ENCODE results near the gene SH3D21.

SH3D21 gene

GRCh38 chr1:36352910-36353878 lies 47.0 kb downstream of the SH3D21 start:
- no peak overlapping the region for H2AFZ ChIP-seq (ENCODE audit: insufficient read depth, low read length, poor library complexity)
- no peak overlapping the region for H3K23ac ChIP-seq (ENCODE audit: low read length)
- H3K9ac ChIP-seq (ENCODE audit: low read length), result no peak overlapping the region
- H4K91ac ChIP-seq (ENCODE audit: low read depth, low read length), result peak overlapping the region; percentile 45
- peaks cover 37 to 39% of the 10 kb centered on the region in 2 experiments for H3K4me1 ChIP-seq (ENCODE audit: control insufficient read depth in 1 of 2, insufficient read depth in 2 of 2, low read length in 2 of 2)
- H3K4me3 ChIP-seq (ENCODE audit: low read depth, low read length), result no peak overlapping the region
- H3K27ac ChIP-seq (ENCODE audit: low read depth, low read length), result peak overlapping the region; percentile 1
- H2AK5ac ChIP-seq (ENCODE audit: low read length), result peak overlapping the region; percentile 11
- peaks cover 3% of the 10 kb centered on the region for H3K9me3 ChIP-seq (ENCODE audit: insufficient read depth, low read depth, low read length)
- H2BK120ac ChIP-seq (ENCODE audit: insufficient read depth, low read length, poor library complexity), result peak overlapping the region; percentile 15
- H3K79me2 ChIP-seq (ENCODE audit: control insufficient read depth, insufficient read depth, low read length, poor library complexity), result no peaks in the 10 kb centered on the region
- peak overlapping the region; percentile 34 for H3K14ac ChIP-seq (ENCODE audit: low read length)
- no CpG with 5 or more reads among the region's 15 CpGs for WGBS (ENCODE audit: extremely low coverage, insufficient coverage, insufficient read length)
- no peak overlapping the region for H3K4me2 ChIP-seq (ENCODE audit: low read length)
- peaks cover 50 to 67% of the 10 kb centered on the region in 2 experiments for H3K36me3 ChIP-seq (ENCODE audit: control insufficient read depth in 1 of 2, insufficient read depth in 2 of 2, low read length in 2 of 2)
- peak overlapping the region; percentile 25 for H4K8ac ChIP-seq (ENCODE audit: low read depth, low read length)
- H3K79me1 ChIP-seq (ENCODE audit: low read length), result peaks cover 20% of the 10 kb centered on the region
- H3K27me3 ChIP-seq (ENCODE audit: insufficient read depth, low read length), result no peaks in the 10 kb centered on the region
- H3K18ac ChIP-seq (ENCODE audit: low read length), result no peak overlapping the region
- peak; percentile 11 to 29 for DNase-seq
- H4K12ac ChIP-seq (ENCODE audit: low read depth, low read length), result peak overlapping the region; percentile 6
- no peak overlapping the region for H3K4ac ChIP-seq (ENCODE audit: low read depth, low read length)
- no peak overlapping the region for H2BK5ac ChIP-seq (ENCODE audit: low read depth, low read length, poor library complexity)
- H2BK12ac ChIP-seq (ENCODE audit: low read length), result peak overlapping the region; percentile 42

- Histone ChIP-seq H3K79me2 (ENCODE audit: control insufficient read depth, insufficient read depth, low read length, poor library complexity) (no peaks in the 10 kb centered on the region), H3K9ac (ENCODE audit: low read length) (no peak overlapping the region), H3K79me1 (ENCODE audit: low read length) (peaks cover 20% of the 10 kb centered on the region), H3K4me1 (ENCODE audit: control insufficient read depth in 1 of 2, insufficient read depth in 2 of 2, low read length in 2 of 2) (peaks cover 34 to 39% of the 10 kb centered on the region in 2 experiments), H3K23ac (ENCODE audit: low read length) (no peak overlapping the region), H2BK5ac (ENCODE audit: low read depth, low read length, poor library complexity) (no peak overlapping the region), H3K4ac (ENCODE audit: low read depth, low read length) (no peak overlapping the region), H3K18ac (ENCODE audit: low read length) (no peak overlapping the region), H3K14ac (ENCODE audit: low read length) (no peak overlapping the region), H3K27me3 (ENCODE audit: insufficient read depth, low read length) (no peaks in the 10 kb centered on the region), H3K4me3 (ENCODE audit: low read depth, low read length) (no peak overlapping the region), H4K91ac (ENCODE audit: low read depth, low read length) (no peak overlapping the region), H4K12ac (ENCODE audit: low read depth, low read length) (no peak overlapping the region), H3K27ac (ENCODE audit: low read depth, low read length) (peak overlapping the region; percentile 13), H2BK120ac (ENCODE audit: insufficient read depth, low read length, poor library complexity) (no peak overlapping the region), H3K4me2 (ENCODE audit: low read length) (no peak overlapping the region), H3K36me3 (ENCODE audit: control insufficient read depth in 1 of 2, insufficient read depth in 2 of 2, low read length in 2 of 2) (peaks cover 44 to 67% of the 10 kb centered on the region in 2 experiments), H2BK12ac (ENCODE audit: low read length) (no peak overlapping the region), H3K9me3 (ENCODE audit: insufficient read depth, low read depth, low read length) (peaks cover 3% of the 10 kb centered on the region), H4K8ac (ENCODE audit: low read depth, low read length) (no peak overlapping the region), H2AK5ac (ENCODE audit: low read length) (no peak overlapping the region), H2AFZ (ENCODE audit: insufficient read depth, low read length, poor library complexity) (no peak overlapping the region)
- peak; percentile 83 to 88 for DNase-seq
- no CpG with 5 or more reads among the region's 11 CpGs for WGBS (ENCODE audit: extremely low coverage, insufficient coverage, insufficient read length)
Measured at GRCh38 chr1:36354486-36354885, 48.3 kb downstream of the SH3D21 start.

GRCh38 chr1:36355811-36356210 lies 49.6 kb downstream of the SH3D21 start:
- peaks cover 51 to 73% of the 10 kb centered on the region in 2 experiments for H3K36me3 ChIP-seq (ENCODE audit: control insufficient read depth in 1 of 2, insufficient read depth in 2 of 2, low read length in 2 of 2)
- H3K4me2 ChIP-seq (ENCODE audit: low read length), result no peak overlapping the region
- H2BK12ac ChIP-seq (ENCODE audit: low read length), result no peak overlapping the region
- H3K79me2 ChIP-seq (ENCODE audit: control insufficient read depth, insufficient read depth, low read length, poor library complexity), result no peaks in the 10 kb centered on the region
- no peak overlapping the region for H4K12ac ChIP-seq (ENCODE audit: low read depth, low read length)
- H2BK120ac ChIP-seq (ENCODE audit: insufficient read depth, low read length, poor library complexity), result no peak overlapping the region
- H3K9me3 ChIP-seq (ENCODE audit: insufficient read depth, low read depth, low read length), result peaks cover 3% of the 10 kb centered on the region
- H3K23ac ChIP-seq (ENCODE audit: low read length), result no peak overlapping the region
- no peak overlapping the region for H4K8ac ChIP-seq (ENCODE audit: low read depth, low read length)
- no peak overlapping the region for H3K9ac ChIP-seq (ENCODE audit: low read length)
- H3K14ac ChIP-seq (ENCODE audit: low read length), result no peak overlapping the region
- no peaks in the 10 kb centered on the region for H3K27me3 ChIP-seq (ENCODE audit: insufficient read depth, low read length)
- H2AK5ac ChIP-seq (ENCODE audit: low read length), result no peak overlapping the region
- peaks cover 16% of the 10 kb centered on the region for H3K79me1 ChIP-seq (ENCODE audit: low read length)
- H3K4me3 ChIP-seq (ENCODE audit: low read depth, low read length), result no peak overlapping the region
- WGBS (ENCODE audit: extremely low coverage, insufficient coverage, insufficient read length), result no CpG with 5 or more reads among the region's 4 CpGs
- no peak overlapping the region for H2AFZ ChIP-seq (ENCODE audit: insufficient read depth, low read length, poor library complexity)
- no peak overlapping the region for H3K27ac ChIP-seq (ENCODE audit: low read depth, low read length)
- H3K4me1 ChIP-seq (ENCODE audit: control insufficient read depth in 1 of 2, insufficient read depth in 2 of 2, low read length in 2 of 2), result peaks cover 27 to 30% of the 10 kb centered on the region in 2 experiments
- H4K91ac ChIP-seq (ENCODE audit: low read depth, low read length), result no peak overlapping the region
- DNase-seq, result peak in 1 of 2 donors; percentile 17
- H3K18ac ChIP-seq (ENCODE audit: low read length), result no peak overlapping the region
- H3K4ac ChIP-seq (ENCODE audit: low read depth, low read length), result no peak overlapping the region
- no peak overlapping the region for H2BK5ac ChIP-seq (ENCODE audit: low read depth, low read length, poor library complexity)

- no peak overlapping the region for H3K23ac ChIP-seq (ENCODE audit: low read length)
- no peak overlapping the region for H2AK5ac ChIP-seq (ENCODE audit: low read length)
- no peak overlapping the region for H3K14ac ChIP-seq (ENCODE audit: low read length)
- no peak overlapping the region for H3K4ac ChIP-seq (ENCODE audit: low read depth, low read length)
- H3K4me3 ChIP-seq (ENCODE audit: low read depth, low read length), result no peak overlapping the region
- WGBS (ENCODE audit: extremely low coverage, insufficient coverage, insufficient read length), result no CpG with 5 or more reads among the region's 13 CpGs
- H3K4me2 ChIP-seq (ENCODE audit: low read length), result no peak overlapping the region
- no peak overlapping the region for H4K12ac ChIP-seq (ENCODE audit: low read depth, low read length)
- DNase-seq, result no peak
- no peak overlapping the region for H3K9ac ChIP-seq (ENCODE audit: low read length)
- no peak overlapping the region for H3K18ac ChIP-seq (ENCODE audit: low read length)
- no peak overlapping the region for H2AFZ ChIP-seq (ENCODE audit: insufficient read depth, low read length, poor library complexity)
- H2BK12ac ChIP-seq (ENCODE audit: low read length), result no peak overlapping the region
- no peak overlapping the region for H4K91ac ChIP-seq (ENCODE audit: low read depth, low read length)
- H3K36me3 ChIP-seq (ENCODE audit: control insufficient read depth in 1 of 2, insufficient read depth in 2 of 2, low read length in 2 of 2), result peaks cover 48 to 73% of the 10 kb centered on the region in 2 experiments
- H3K9me3 ChIP-seq (ENCODE audit: insufficient read depth, low read depth, low read length), result no peaks in the 10 kb centered on the region
- H3K27ac ChIP-seq (ENCODE audit: low read depth, low read length), result no peak overlapping the region
- peaks cover under 1% of the 10 kb centered on the region for H3K79me1 ChIP-seq (ENCODE audit: low read length)
- H2BK5ac ChIP-seq (ENCODE audit: low read depth, low read length, poor library complexity), result no peak overlapping the region
- no peaks in the 10 kb centered on the region for H3K27me3 ChIP-seq (ENCODE audit: insufficient read depth, low read length)
- no peaks in the 10 kb centered on the region for H3K79me2 ChIP-seq (ENCODE audit: control insufficient read depth, insufficient read depth, low read length, poor library complexity)
- H4K8ac ChIP-seq (ENCODE audit: low read depth, low read length), result no peak overlapping the region
- no peak overlapping the region for H2BK120ac ChIP-seq (ENCODE audit: insufficient read depth, low read length, poor library complexity)
- H3K4me1 ChIP-seq (ENCODE audit: control insufficient read depth in 1 of 2, insufficient read depth in 2 of 2, low read length in 2 of 2), result peaks cover under 1 to 3% of the 10 kb centered on the region in 2 experiments
Measured at GRCh38 chr1:36358514-36359084, 52.4 kb downstream of the SH3D21 start.

Data from trophoblast cell (in vitro differentiated cells and primary cell).